ENCODE data around the gene FOXL2NB.

The FOXL2NB gene

DNA sequence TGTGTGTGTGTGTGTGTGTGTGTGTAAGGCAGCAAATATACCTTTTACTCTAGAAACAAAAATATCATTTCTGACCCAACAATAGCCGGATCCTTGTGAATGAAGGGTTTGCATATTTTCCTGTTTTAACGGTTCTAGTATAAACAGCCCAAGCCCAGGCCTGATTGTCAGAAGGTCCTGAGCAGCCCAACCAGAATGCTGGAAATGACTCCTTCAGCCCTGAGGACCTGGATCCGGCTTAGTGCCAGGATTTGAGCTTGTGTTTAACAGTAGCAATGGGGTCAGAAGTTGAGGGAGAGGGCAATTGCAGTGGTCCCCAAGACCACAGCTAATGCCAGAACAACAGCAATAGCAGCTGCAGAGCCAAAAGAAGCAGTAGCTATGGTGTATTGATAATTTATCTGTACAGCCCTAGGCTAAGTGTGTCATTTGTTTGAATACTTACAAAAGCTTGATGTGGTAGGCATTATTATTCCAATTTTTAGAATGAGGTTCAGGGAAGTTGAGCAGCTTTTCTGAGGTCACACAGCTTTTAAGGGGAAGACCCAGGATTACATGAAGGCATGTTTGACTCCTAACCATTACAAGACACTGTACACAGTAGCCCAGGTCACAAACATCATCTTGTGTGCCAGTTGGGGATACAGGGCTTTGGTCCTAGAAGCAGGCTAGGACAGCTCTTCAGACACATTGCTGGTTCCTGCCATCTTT lies 12.9 kb upstream of the FOXL2NB start:
- TF ChIP-seq, protein P1, sequence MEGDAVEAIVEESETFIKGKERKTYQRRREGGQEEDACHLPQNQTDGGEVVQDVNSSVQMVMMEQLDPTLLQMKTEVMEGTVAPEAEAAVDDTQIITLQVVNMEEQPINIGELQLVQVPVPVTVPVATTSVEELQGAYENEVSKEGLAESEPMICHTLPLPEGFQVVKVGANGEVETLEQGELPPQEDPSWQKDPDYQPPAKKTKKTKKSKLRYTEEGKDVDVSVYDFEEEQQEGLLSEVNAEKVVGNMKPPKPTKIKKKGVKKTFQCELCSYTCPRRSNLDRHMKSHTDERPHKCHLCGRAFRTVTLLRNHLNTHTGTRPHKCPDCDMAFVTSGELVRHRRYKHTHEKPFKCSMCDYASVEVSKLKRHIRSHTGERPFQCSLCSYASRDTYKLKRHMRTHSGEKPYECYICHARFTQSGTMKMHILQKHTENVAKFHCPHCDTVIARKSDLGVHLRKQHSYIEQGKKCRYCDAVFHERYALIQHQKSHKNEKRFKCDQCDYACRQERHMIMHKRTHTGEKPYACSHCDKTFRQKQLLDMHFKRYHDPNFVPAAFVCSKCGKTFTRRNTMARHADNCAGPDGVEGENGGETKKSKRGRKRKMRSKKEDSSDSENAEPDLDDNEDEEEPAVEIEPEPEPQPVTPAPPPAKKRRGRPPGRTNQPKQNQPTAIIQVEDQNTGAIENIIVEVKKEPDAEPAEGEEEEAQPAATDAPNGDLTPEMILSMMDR (IDR thresholded peaks at IDR 0.05; ENCODE audit: insufficient read depth, low read length, poor library complexity, severe bottlenecking) = no peak
- Histone ChIP-seq H3K27me3 (replicated peaks; ENCODE audit: control insufficient read depth, insufficient read depth, low read length) (peaks cover 4% of the 10 kb centered on the region), H3K36me3 (ENCODE audit: control insufficient read depth, insufficient read depth, low read length) (no peaks in the 10 kb centered on the region), H3K4me3 (replicated peaks; ENCODE audit: low read depth, low read length) (no peak overlapping the region)
- no peak for DNase-seq (ENCODE audit: extremely low read depth, insufficient read length)

DNA sequence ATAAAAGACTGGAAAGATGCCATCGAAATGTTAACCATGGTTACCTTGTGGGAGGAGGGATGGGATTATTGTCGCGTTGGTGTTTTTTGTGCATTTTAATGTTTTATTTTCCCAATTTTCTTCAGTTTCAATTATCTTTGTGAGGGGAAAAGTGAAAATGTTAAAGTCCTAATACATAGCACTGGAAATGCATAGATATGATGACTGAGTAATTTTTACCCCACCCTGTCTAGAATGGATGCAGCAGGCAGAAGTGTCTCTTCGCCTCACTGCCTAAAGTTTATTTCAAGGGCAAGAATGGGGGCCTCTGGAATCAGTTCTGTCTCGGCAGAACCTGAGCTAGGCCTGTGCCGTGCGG lies 11.5 kb upstream of the FOXL2NB start:
- TF ChIP-seq, protein P1 (IDR thresholded peaks at IDR 0.05; ENCODE audit: insufficient read depth, low read length, poor library complexity, severe bottlenecking) = no peak
- H3K36me3 ChIP-seq (ENCODE audit: control insufficient read depth, insufficient read depth, low read length) = no peaks in the 10 kb centered on the region
- H3K27me3 ChIP-seq (replicated peaks; ENCODE audit: control insufficient read depth, insufficient read depth, low read length) = peaks cover 4% of the 10 kb centered on the region
- DNase-seq (ENCODE audit: extremely low read depth, insufficient read length) = no peak
- no peak overlapping the region for H3K4me3 ChIP-seq (replicated peaks; ENCODE audit: low read depth, low read length)

DNA sequence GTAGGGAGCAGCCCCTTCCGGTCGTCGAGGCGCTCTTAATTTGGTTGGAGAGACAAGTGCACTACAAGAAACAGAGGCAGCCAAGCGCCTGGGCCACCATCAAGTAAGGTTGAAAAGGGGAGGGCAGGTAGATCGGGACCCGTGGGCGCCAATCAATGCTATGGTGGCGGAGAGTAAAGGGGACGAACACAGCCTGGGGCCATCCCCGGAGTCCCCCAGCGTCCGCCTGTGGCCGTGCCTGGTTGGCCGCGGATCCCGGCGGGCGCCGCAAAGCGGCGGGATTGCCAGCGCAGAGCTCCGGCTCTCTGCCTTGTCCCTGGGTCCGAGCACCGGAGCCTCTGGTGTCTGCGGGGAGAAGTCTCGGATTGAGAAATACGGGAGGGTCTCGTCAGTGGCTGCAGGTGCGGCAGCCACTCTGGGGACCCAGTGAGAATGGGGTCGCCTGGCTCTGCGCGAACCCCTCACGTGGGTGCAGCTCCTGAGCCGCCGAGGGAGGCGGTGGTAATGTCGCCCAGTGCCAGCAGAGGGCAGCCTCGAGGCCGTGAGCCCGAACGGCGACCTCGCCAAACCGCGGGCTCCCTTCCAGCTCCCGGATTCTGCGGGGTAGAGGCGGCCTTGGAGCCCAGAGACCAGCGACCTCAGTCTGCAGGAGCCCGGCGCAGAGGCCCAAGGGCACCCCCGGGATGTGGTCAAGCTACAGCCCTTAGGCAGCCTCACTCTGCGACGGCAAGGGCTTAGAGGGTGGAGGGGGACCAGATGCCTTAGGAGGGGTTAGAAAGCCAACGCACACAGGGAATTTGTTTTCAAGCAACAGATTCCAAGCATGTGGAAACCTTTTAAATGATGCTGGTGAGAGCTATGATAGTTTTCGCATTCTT lies 10.9 kb upstream of the FOXL2NB start:
- H3K27me3 ChIP-seq (replicated peaks; ENCODE audit: control insufficient read depth, insufficient read depth, low read length) = peaks cover 5% of the 10 kb centered on the region
- peak; percentile 63 for DNase-seq (ENCODE audit: extremely low read depth, insufficient read length)
- H3K4me3 ChIP-seq (replicated peaks; ENCODE audit: low read depth, low read length) = peak overlapping the region; percentile 39
- no peaks in the 10 kb centered on the region for H3K36me3 ChIP-seq (ENCODE audit: control insufficient read depth, insufficient read depth, low read length)
- TF ChIP-seq, protein P1 (IDR thresholded peaks at IDR 0.05; ENCODE audit: insufficient read depth, low read length, poor library complexity, severe bottlenecking) = peak; percentile 91

DNA sequence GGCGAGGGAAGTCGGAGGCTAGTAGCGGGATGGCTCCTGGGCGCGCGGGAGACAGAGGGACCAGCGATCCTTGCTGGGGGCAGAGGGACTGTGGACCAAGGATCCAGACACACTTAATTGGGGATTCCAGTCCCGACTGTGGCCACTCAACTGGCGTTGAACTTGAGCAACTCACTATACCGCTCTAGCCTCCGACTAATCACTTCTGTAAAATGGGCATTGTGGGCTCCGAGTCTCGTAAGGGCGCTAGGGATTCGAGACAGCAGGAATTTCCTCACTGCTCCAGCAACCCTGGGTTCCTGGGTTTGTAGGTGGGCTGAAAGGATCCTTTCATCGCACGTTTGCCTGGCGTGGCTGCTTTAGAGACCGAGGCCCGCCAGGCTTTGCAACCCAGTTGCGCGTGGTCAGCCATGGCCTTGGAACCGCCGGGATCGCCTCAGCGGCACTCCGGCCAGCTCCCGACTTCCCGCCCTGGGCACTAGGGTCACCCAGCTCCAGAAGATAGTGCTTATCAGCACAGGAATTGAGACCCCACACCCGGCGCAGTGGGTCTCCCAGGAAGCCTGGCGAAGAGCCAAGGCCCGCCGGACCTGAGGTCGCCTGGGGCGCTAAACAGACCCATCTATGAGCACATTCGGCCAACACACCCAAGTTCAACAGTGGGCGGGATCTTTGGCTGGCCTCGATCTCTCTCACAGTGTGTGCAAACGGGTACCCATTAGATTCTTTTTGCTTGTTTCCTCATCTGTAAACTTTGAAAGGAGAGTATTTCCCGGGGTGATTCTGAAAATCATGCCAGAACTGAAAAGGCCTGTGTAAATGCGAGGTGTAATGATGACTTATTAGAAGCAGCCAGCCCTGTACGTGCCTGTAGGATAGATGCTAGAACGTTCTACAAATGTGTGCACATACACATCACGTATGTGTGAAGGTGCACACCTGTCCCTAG lies 10.0 kb upstream of the FOXL2NB start:
- no peak for DNase-seq (ENCODE audit: extremely low read depth, insufficient read length)
- H3K27me3 ChIP-seq (replicated peaks; ENCODE audit: control insufficient read depth, insufficient read depth, low read length) = peaks cover 5% of the 10 kb centered on the region
- H3K4me3 ChIP-seq (replicated peaks; ENCODE audit: low read depth, low read length) = no peak overlapping the region
- no peaks in the 10 kb centered on the region for H3K36me3 ChIP-seq (ENCODE audit: control insufficient read depth, insufficient read depth, low read length)
- TF ChIP-seq, protein P1 (IDR thresholded peaks at IDR 0.05; ENCODE audit: insufficient read depth, low read length, poor library complexity, severe bottlenecking) = no peak

DNA sequence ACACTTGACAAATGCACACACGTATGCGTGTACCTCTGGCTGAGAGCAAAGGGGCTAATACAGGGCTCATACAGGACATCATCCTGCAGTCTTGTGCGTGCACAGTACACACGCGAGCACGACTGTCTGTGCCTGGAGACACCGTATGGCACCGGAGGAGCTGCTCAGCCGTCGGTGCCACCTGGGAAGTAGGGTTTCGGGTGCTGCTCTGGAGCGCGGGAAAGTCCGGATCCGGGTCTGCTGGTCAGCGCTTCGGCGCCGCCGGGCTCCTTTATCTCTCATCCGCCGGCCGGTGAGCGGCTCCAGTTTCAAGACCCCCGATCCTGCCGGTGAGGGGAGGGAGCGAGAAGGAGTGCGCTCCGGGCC lies 9.3 kb upstream of the FOXL2NB start:
- no peak overlapping the region for H3K4me3 ChIP-seq (replicated peaks; ENCODE audit: low read depth, low read length)
- no peak for DNase-seq (ENCODE audit: extremely low read depth, insufficient read length)
- no peaks in the 10 kb centered on the region for H3K36me3 ChIP-seq (ENCODE audit: control insufficient read depth, insufficient read depth, low read length)
- TF ChIP-seq, protein P1 (IDR thresholded peaks at IDR 0.05; ENCODE audit: insufficient read depth, low read length, poor library complexity, severe bottlenecking) = no peak
- peaks cover 6% of the 10 kb centered on the region for H3K27me3 ChIP-seq (replicated peaks; ENCODE audit: control insufficient read depth, insufficient read depth, low read length)
